Panc1 (cell line): Measurements from ENCODE around the gene EHD4. TPM values are rescaled to one million over a fixed set of nuclear protein-coding genes. Genes with fewer than 3 reads are reported as not detected.

Experiments used
- ATAC-seq: fragments of 200-7000 bp; cut with Tn5 transposase; 2 replicates; pipeline ENCODE4 v1.9.1; 2020; ENCODE audit warnings: mild to moderate bottlenecking, moderate library complexity
- BruUV-seq: library from RNA; stranded (reverse); fragments of 400-500 nt; replicated peaks from 2 replicates; lab custom pipeline; 2021; lab: Mats Ljungman, UMichigan
- CTCF ChIA-PET: fragments of 300-600 bp; sonication (Branson Sonifier 250); formaldehyde crosslinking; loops from one replicate; lab custom pipeline; 2022; ENCODE audit warnings: antibody characterized with exemption; lab: Charles Lee
- POLR2A ChIA-PET: fragments of 300-600 bp; sonication (Branson Sonifier 250); formaldehyde crosslinking; loops from one replicate; lab custom pipeline; 2022; ENCODE audit warnings: antibody characterized with exemption; lab: Charles Lee
- DNase-seq: peaks from one replicate; pipeline ENCODE4 v3.0.0-alpha.2; 2010; ENCODE audit warnings: low read depth, low spot score
- H3K27ac ChIP-seq: 2 replicates; pipeline ENCODE4 v1.5.1; 2011; ENCODE audit warnings: mild to moderate bottlenecking, low read length, inconsistent platforms
- H3K27me3 ChIP-seq: fragments of 200-500 bp; sonication (Bioruptor generic); 2 replicates; pipeline ENCODE4 v1.6.0; 2014; ENCODE audit warnings: low read length, inconsistent platforms; ENCODE audit not compliant: control insufficient read depth, insufficient read depth
- H3K36me3 ChIP-seq: fragments of 200-500 bp; sonication (Bioruptor generic); 2 replicates; pipeline ENCODE4 v1.5.1; 2014; ENCODE audit warnings: inconsistent platforms, mild to moderate bottlenecking, low read length, moderate library complexity; ENCODE audit not compliant: control insufficient read depth, insufficient read depth
- H3K4me1 ChIP-seq: 2 replicates; pipeline ENCODE4 v1.5.1; 2011; ENCODE audit warnings: inconsistent platforms, mild to moderate bottlenecking, low read length, moderate library complexity; ENCODE audit not compliant: control insufficient read depth, insufficient read depth
- H3K4me3 ChIP-seq, 2 experiments: 2 replicates each; pipeline ENCODE4 v1.5.1; 2011 to 2012; ENCODE audit warnings: low read depth in 2 of 2, low read length in 2 of 2, mild to moderate bottlenecking in 2 of 2, inconsistent platforms in 1 of 2, moderate library complexity in 1 of 2
- H3K9me3 ChIP-seq: fragments of 200-500 bp; sonication (Bioruptor generic); 2 replicates; pipeline ENCODE4 v1.5.1; 2014; ENCODE audit warnings: low read depth, mild to moderate bottlenecking, inconsistent platforms, low read length, moderate library complexity; ENCODE audit not compliant: control insufficient read depth, insufficient read depth
- CTCF ChIP-seq: fragments of 450-650 bp; IDR thresholded peaks from 2 replicates; pipeline ENCODE4 v1.5.1; 2017; ENCODE audit warnings: mild to moderate bottlenecking
- POLR2AphosphoS5 ChIP-seq: IDR thresholded peaks from 2 replicates; pipeline ENCODE4 v1.6.1; 2012; ENCODE audit warnings: mild to moderate bottlenecking, low read depth, low read length, moderate library complexity
- REST ChIP-seq, 2 experiments: IDR thresholded peaks; 2 replicates each; pipeline ENCODE4 v1.6.1; 2011 to 2012; ENCODE audit warnings: low read depth in 2 of 2, control low read depth in 1 of 2, low read length in 1 of 2, mild to moderate bottlenecking in 1 of 2, moderate library complexity in 1 of 2; ENCODE audit not compliant: insufficient read depth in 1 of 2
- SIN3A ChIP-seq: IDR thresholded peaks from 2 replicates; pipeline ENCODE4 v1.6.1; 2012; ENCODE audit warnings: low read depth, mild to moderate bottlenecking, low read length, moderate library complexity, borderline replicate concordance; ENCODE audit not compliant: insufficient read depth
- TCF7L2 ChIP-seq: IDR thresholded peaks from 2 replicates; pipeline ENCODE4 v1.6.1; 2011; ENCODE audit warnings: mild to moderate bottlenecking, low read depth, low read length, inconsistent platforms
- in situ Hi-C: cut with HindIII; loops from 2 replicates; pipeline ENCODE4 v1.10.0; 2016; ENCODE audit warnings: low sequenced_read_pairs, low pct_unique_long_range_greater_than_20kb
- intact Hi-C: fragments of 100-400 bp; cut with micrococcal nuclease; formaldehyde crosslinking; loops from one replicate; pipeline ENCODE4 v1.10.0; 2022; ENCODE audit not compliant: unreplicated experiment
- total RNA-seq: library from RNA; stranded (reverse); gene quantifications from one replicate; pipeline ENCODE4 v1.2.1, GENCODE V29; 2021; ENCODE audit not compliant: unreplicated experiment

The EHD4 gene
- total RNA-seq, 1 experiment from 2014 or later, result 43.2 TPM

GRCh38 chr15:41881920-41882688 lies 90.3 kb downstream of the EHD4 start:
- H3K4me1 ChIP-seq, result no peaks in the 10 kb centered on the region
- CTCF ChIA-PET, result no interaction called here

GRCh38 chr15:41881550-41881919 lies 90.8 kb downstream of the EHD4 start:
- no peak overlapping the region for H3K27ac ChIP-seq
- no peak for DNase-seq
- in situ Hi-C loops, result no loop called here
- no peak for ATAC-seq
- no peak overlapping the region for H3K4me3 ChIP-seq
- no peaks in the 10 kb centered on the region for H3K36me3 ChIP-seq
- BruUV-seq, result no TSS peak
- ChIA-PET CTCF (no interaction called here), POLR2A (no interaction called here)
- intact Hi-C loops, result no loop called here
- H3K27me3 ChIP-seq, result no peaks in the 10 kb centered on the region
- no peaks in the 10 kb centered on the region for H3K4me1 ChIP-seq
- no peaks in the 10 kb centered on the region for H3K9me3 ChIP-seq
- TF ChIP-seq TCF7L2 (no peak), POLR2AphosphoS5 (no peak), REST (IDR thresholded peaks at IDR 0.05; ENCODE audit: insufficient read depth in 1 of 2, low read depth in 2 of 2, low read length in 1 of 2) (no peak)

More at GRCh38 chr15:41881920-41882688, 90.3 kb downstream of the EHD4 start:
- H3K27me3 ChIP-seq, result no peaks in the 10 kb centered on the region
- no TSS peak for BruUV-seq
- H3K36me3 ChIP-seq, result no peaks in the 10 kb centered on the region
- TF ChIP-seq REST (IDR thresholded peaks at IDR 0.05; ENCODE audit: insufficient read depth in 1 of 2, low read depth in 2 of 2, low read length in 1 of 2) (no peak), SIN3A (no peak)
- POLR2A ChIA-PET, result no interaction called here
- in situ Hi-C loops, result no loop called here
- H3K27ac ChIP-seq, result no peak overlapping the region
- no peak for ATAC-seq
- H3K4me3 ChIP-seq, result no peak overlapping the region
- DNase-seq, result no peak
- H3K9me3 ChIP-seq, result no peaks in the 10 kb centered on the region
- intact Hi-C loops, result no loop called here

- BruUV-seq, result no TSS peak
- TF ChIP-seq POLR2AphosphoS5 (no peak), REST (IDR thresholded peaks at IDR 0.05; ENCODE audit: insufficient read depth in 1 of 2, low read depth in 2 of 2, low read length in 1 of 2) (no peak), TCF7L2 (no peak), SIN3A (no peak), CTCF (no peak)
- Histone ChIP-seq H3K9me3 (no peaks in the 10 kb centered on the region), H3K36me3 (no peaks in the 10 kb centered on the region), H3K27me3 (no peaks in the 10 kb centered on the region), H3K4me3 (no peak overlapping the region), H3K4me1 (no peaks in the 10 kb centered on the region), H3K27ac (no peak overlapping the region)
- DNase-seq (no peak), ATAC-seq (no peak)
- ChIA-PET POLR2A (no interaction called here), CTCF (no interaction called here)
- in situ Hi-C loops (no loop called here), intact Hi-C loops (no loop called here)
These were observed 91.3 kb downstream of the EHD4 start for GRCh38 chr15:41881086-41881485.
